Endometrium (tissue), 2 donors: ENCODE data around the gene SORBS2.
"Not testable (repeated sequence)": the region's sequence is repeated elsewhere in the genome, so short reads cannot be mapped to it uniquely, and the experiment has no call there.

Source experiments
- FAIRE-seq: peaks from 2 replicates; lab custom pipeline; 2012; peaks lifted over from hg19 to GRCh38; lab: Jason Lieb, UNC
- donor health status: control.
- donor health status: control.

SORBS2 gene

DNA sequence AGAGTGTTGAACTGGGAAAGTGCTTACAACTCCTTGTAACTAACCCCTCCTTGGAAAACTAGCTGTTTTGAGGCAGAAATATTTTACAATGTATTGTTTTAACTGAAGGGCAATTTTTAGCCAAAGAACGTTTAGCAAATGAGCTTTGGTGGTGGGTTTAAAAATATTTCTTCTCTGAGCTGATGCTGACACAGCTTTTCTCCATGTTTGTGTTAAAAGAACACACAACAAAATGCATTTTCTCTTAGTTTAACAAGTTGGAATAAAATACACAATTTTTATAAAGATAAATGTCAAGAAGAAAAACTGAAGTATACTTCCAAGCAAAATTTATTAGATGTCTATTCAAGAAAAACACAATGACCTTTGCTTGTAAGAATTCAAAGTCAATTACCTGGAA is 226.8 kb downstream of the SORBS2 start:
- no peak for FAIRE-seq

- FAIRE-seq = no peak
Observed at GRCh38 chr4:185583813-185584212, 228.2 kb downstream of the SORBS2 start.

GRCh38 chr4:185582651-185583400 is 229.2 kb downstream of the SORBS2 start:
- FAIRE-seq = no peak

- FAIRE-seq = no peak
Observed at GRCh38 chr4:185580699-185581098, 231.3 kb downstream of the SORBS2 start.

DNA sequence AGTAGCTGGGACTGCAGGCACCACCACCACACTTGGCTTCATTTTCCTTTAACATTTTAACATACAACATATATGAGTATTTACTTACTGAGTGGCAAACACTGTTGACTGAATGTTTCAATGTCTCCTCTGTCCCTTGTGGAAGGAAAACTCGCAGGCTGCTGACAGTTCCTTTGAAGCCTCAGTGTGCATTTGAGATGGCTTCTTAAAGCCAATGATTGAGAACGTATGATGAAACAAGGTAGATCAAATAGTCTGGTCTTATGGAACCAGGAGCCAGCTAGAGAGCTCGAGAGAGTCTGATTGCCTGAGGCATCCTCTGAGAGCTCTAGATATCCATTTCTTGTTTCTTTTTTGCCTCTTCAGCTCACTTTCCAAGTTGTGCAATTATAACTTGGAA is 233.7 kb downstream of the SORBS2 start:
- no peak for FAIRE-seq

GRCh38 chr4:185576962-185577950 is 234.7 kb downstream of the SORBS2 start:
- no peak for FAIRE-seq

DNA sequence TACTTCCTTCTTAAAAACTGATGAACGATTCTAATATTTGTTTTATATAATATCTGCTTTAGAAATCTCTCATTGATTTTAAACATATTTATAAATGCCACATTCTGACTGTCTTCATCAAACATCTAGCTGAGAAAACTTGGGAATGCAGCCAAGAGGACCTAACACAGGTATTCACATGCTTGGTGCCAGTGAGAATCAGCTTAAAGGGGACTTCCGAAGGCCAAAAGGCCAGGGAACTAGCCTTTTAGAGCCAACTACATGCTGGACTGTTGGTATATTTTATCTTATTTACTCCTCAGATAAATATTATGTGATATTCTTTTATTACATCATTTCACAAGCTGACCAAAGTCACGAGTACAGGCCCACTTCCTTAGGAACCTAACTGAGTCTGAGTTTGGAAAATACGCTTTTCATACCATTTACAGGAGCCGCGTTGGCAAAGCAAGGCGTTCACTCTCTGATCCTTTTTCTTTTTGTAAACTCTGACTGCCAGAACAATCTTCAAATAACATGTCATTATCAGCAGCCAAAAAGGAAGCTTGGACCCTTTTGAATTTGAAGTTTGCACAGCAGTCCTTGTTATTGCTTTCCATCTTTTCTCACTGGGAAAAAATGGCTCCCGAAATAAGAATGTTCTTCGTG is 235.6 kb downstream of the SORBS2 start:
- no peak for FAIRE-seq

GRCh38 chr4:185573651-185574199 is 238.3 kb downstream of the SORBS2 start:
- no peak for FAIRE-seq

GRCh38 chr4:185570727-185571126 is 241.3 kb downstream of the SORBS2 start:
- no peak for FAIRE-seq

GRCh38 chr4:185567381-185568376 is 244.3 kb downstream of the SORBS2 start:
- no peak for FAIRE-seq

GRCh38 chr4:185566972-185567371 is 245.0 kb downstream of the SORBS2 start:
- FAIRE-seq = no peak

- FAIRE-seq = no peak
Observed at GRCh38 chr4:185566425-185566824, 245.6 kb downstream of the SORBS2 start.

DNA sequence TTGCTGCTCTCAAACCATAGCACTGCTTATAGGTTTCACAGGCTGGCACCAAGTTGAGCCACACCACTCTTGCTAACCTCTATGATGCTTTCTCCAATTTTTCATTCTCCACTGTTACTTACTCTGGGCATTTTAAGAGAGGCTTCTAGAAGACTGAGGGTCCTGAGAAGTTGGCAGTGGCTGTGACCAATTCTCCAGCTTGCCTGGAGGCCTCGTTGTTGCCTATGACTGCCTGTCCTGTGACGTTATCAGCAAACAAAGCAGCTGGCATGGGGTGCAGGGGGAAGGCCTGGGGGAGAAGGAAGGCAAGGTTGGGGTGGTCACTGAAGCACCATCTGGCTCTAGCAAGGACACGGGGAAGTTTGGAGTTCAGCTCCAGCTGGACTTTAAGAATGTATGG is 246.3 kb downstream of the SORBS2 start:
- FAIRE-seq = no peak

DNA sequence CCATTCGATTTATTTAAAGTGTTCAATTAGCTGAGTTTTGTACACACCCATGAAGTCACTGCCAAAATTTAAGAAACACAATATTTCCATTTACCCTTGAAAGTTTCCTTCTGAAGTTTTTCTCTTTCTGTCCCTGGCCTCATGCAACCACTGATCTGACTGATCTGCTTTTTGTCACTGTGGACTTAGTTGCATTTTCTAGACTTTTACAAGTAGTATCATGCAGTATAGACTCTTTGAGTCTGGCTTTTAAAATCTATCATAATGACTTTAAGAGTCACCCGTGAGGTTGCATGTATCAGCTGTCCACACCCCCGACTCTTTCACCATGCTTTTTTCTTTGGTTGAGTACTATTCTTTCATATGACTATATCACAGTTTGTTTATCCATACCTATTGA is 247.6 kb downstream of the SORBS2 start:
- FAIRE-seq = no peak

DNA sequence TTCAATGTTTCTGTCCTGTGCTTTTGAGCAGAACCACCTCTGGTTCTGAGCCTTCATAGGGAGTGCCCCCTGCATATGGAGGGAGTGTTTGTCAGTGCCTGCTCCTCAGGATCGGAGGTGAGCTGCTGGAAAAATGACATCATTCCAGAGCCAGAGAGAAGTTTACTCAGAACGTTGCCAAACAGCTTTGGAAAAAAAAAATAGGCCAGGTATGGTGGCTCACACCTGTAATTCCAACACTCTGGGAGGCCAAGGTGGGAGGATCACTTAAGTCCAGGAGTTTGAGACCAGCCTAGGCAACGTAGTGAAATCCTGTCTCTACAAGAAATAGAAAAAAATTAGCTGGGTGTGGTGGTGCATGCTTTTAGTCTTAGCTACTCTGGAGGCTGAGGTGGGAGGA is 249.5 kb downstream of the SORBS2 start:
- FAIRE-seq = no peak

GRCh38 chr4:185560316-185560715 is 251.7 kb downstream of the SORBS2 start:
- no peak for FAIRE-seq

DNA sequence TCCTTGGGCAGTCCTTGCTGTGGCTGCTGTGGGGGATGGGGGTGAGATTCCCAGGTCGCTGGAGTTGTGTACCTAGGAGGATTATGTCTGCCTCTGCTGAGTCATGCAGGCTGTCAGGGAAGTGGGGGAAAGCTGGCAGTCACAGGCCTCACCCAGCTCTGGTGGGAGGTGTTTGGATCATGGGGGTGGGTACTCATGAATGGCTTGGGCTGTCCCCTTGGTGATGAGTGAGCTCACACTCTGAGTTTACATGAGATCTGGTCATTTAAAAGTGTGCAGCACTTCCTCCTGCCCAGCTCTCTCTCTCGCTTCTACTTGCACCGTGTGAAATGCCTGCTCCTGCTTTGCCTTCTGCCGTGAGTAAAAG is 252.1 kb downstream of the SORBS2 start:
- no peak for FAIRE-seq

- FAIRE-seq = not testable (repeated sequence)
Observed at GRCh38 chr4:185559251-185559914, 252.6 kb downstream of the SORBS2 start.

- FAIRE-seq = no peak
Observed at GRCh38 chr4:185554365-185555126, 257.4 kb downstream of the SORBS2 start.

GRCh38 chr4:185552254-185552653 is 259.7 kb downstream of the SORBS2 start:
- FAIRE-seq = no peak
